HCT116 (cell line): ENCODE results near the gene CPA1. TPM values are rescaled to one million over a fixed set of nuclear protein-coding genes. Genes with fewer than 3 reads are reported as not detected.
"Not testable (repeated sequence)": the region's sequence is repeated elsewhere in the genome, so short reads cannot be mapped to it uniquely, and the experiment has no call there.

ENCODE experiments used
- ATAC-seq: fragments of 200-7000 bp; cut with Tn5 transposase; 2 replicates; pipeline ENCODE4 v1.9.1; 2020; ENCODE audit warnings: mild to moderate bottlenecking, moderate library complexity
- BruUV-seq: library from RNA; stranded (reverse); fragments of 400-500 nt; replicated peaks from 2 replicates; lab custom pipeline; 2021; lab: Mats Ljungman, UMichigan
- CTCF ChIA-PET: fragments of 300-600 bp; sonication (Branson Sonifier 250); formaldehyde crosslinking; loops from one replicate; lab custom pipeline; 2021; ENCODE audit warnings: antibody characterized with exemption; lab: Charles Lee
- POLR2A ChIA-PET: fragments of 300-600, 350-600 bp; sonication (Branson Sonifier 250); formaldehyde crosslinking; loops from one replicate; lab custom pipeline; 2021; ENCODE audit warnings: antibody characterized with exemption; lab: Charles Lee
- RAD21 ChIA-PET, 2 experiments: fragments of 300-600 bp; sonication (Branson Sonifier 250); formaldehyde crosslinking; loops; one replicate each; lab custom pipeline; 2023; ENCODE audit warnings: low total read pairs in 2 of 2; ENCODE audit not compliant: uncharacterized antibody in 2 of 2, unreplicated experiment in 2 of 2, low non-redundant PET in 1 of 2; lab: Charles Lee
- DNase-seq: peaks from one replicate; pipeline ENCODE4 v3.0.0-alpha.2; 2010; ENCODE audit warnings: low read depth, low spot score
- H2AFZ ChIP-seq: fragments of 200-600 bp; shearing (Covaris generic), sonication (generic); 2 replicates; pipeline ENCODE4 v1.6.1; 2017; ENCODE audit warnings: low read depth, mixed run types, mixed read lengths, antibody characterized with exemption, low read length; ENCODE audit not compliant: poor library complexity, severe bottlenecking
- H3K27ac ChIP-seq: 2 replicates; pipeline ENCODE4 v1.5.1; 2012; ENCODE audit warnings: low read depth, low read length
- H3K27me3 ChIP-seq: fragments of 200-600 bp; sonication (generic); 2 replicates; pipeline ENCODE4 v1.6.1; 2016; ENCODE audit warnings: mixed run types, low read length, mixed read lengths; ENCODE audit not compliant: insufficient read depth
- H3K36me3 ChIP-seq, 2 experiments: fragments of 200-500 bp in 1 of 2; fragments of 200-600 bp in 1 of 2; sonication (Bioruptor generic) in 1 of 2; sonication (generic) in 1 of 2; 2 replicates each; pipeline versions ENCODE4 v1.5.1 to v1.6.1; 2014 to 2016; ENCODE audit warnings: low read length in 2 of 2, inconsistent platforms in 1 of 2, mixed read lengths in 1 of 2, mixed run types in 1 of 2; ENCODE audit not compliant: insufficient read depth in 2 of 2, control insufficient read depth in 1 of 2
- H3K4me1 ChIP-seq, 2 experiments: fragments of 200-600 bp in 1 of 2; sonication (generic) in 1 of 2; 2 replicates each; pipeline versions ENCODE4 v1.5.1 to v1.6.1; 2012 to 2017; ENCODE audit warnings: low read length in 2 of 2, inconsistent platforms in 1 of 2, mild to moderate bottlenecking in 1 of 2, mixed read lengths in 1 of 2, mixed run types in 1 of 2, moderate library complexity in 1 of 2; ENCODE audit not compliant: insufficient read depth in 2 of 2, control insufficient read depth in 1 of 2
- H3K4me2 ChIP-seq: fragments of 200-600 bp; sonication (generic); 2 replicates; pipeline ENCODE4 v1.6.1; 2017; ENCODE audit warnings: mixed run types, low read length, mixed read lengths
- H3K4me3 ChIP-seq, 2 experiments: fragments of 200-600 bp in 1 of 2; sonication (generic) in 1 of 2; replicated peaks in 1 of 2; 2 replicates each; pipeline ENCODE4 v1.5.1; 2011 to 2016; ENCODE audit warnings: low read length in 2 of 2, control low read depth in 1 of 2, low read depth in 1 of 2, mild to moderate bottlenecking in 1 of 2, mixed read lengths in 1 of 2, mixed run types in 1 of 2
- H3K79me2 ChIP-seq: fragments of 200-600 bp; sonication (generic); 2 replicates; pipeline ENCODE4 v1.6.1; 2017; ENCODE audit warnings: mild to moderate bottlenecking, mixed run types, low read length, moderate library complexity, mixed read lengths; ENCODE audit not compliant: insufficient read depth
- H3K9ac ChIP-seq: fragments of 200-600 bp; sonication (generic); 2 replicates; pipeline ENCODE4 v1.6.1; 2016; ENCODE audit warnings: low read length, mixed read lengths
- H3K9me2 ChIP-seq: fragments of 200-600 bp; sonication (generic), shearing (Covaris generic); 2 replicates; pipeline ENCODE4 v1.6.1; 2017; ENCODE audit warnings: mixed run types, mild to moderate bottlenecking, moderate library complexity; ENCODE audit not compliant: insufficient read depth
- H3K9me3 ChIP-seq, 2 experiments: fragments of 200-500 bp in 1 of 2; fragments of 200-600 bp in 1 of 2; sonication (Bioruptor generic) in 1 of 2; sonication (generic) in 1 of 2; 2 replicates each; pipeline ENCODE4 v1.6.1; 2014 to 2017; ENCODE audit warnings: low read length in 2 of 2, mixed read lengths in 2 of 2, inconsistent platforms in 1 of 2, low read depth in 1 of 2, mild to moderate bottlenecking in 1 of 2, mixed run types in 1 of 2, moderate library complexity in 1 of 2; ENCODE audit not compliant: control insufficient read depth in 1 of 2, insufficient read depth in 1 of 2
- H4K20me1 ChIP-seq: fragments of 200-600 bp; sonication (generic), shearing (Covaris generic); 2 replicates; pipeline ENCODE4 v1.6.1; 2017; ENCODE audit warnings: mixed run types, mild to moderate bottlenecking, moderate library complexity; ENCODE audit not compliant: insufficient read depth
- CBX3 ChIP-seq: IDR thresholded peaks from 2 replicates; pipeline ENCODE4 v1.6.1; 2012; ENCODE audit warnings: low read depth
- EGR1 ChIP-seq: IDR thresholded peaks from 2 replicates; pipeline ENCODE4 v1.6.1; 2012; ENCODE audit warnings: low read depth
- ELF1 ChIP-seq: IDR thresholded peaks from 2 replicates; pipeline ENCODE4 v1.6.1; 2012; ENCODE audit warnings: low read depth, borderline replicate concordance
- EZH2phosphoT487 ChIP-seq: fragments of 200-600 bp; IDR thresholded peaks from 2 replicates; pipeline ENCODE4 v1.6.1; 2018; ENCODE audit warnings: antibody characterized with exemption, borderline replicate concordance
- FOSL1 ChIP-seq: IDR thresholded peaks from 2 replicates; pipeline ENCODE4 v1.6.1; 2012; ENCODE audit warnings: low read depth
- JUND ChIP-seq: IDR thresholded peaks from 2 replicates; pipeline ENCODE4 v1.6.1; 2012
- SIN3A ChIP-seq: IDR thresholded peaks from 2 replicates; pipeline ENCODE4 v1.6.1; 2012; ENCODE audit warnings: low read depth
- SP1 ChIP-seq: IDR thresholded peaks from 2 replicates; pipeline ENCODE4 v1.6.1; 2012; ENCODE audit warnings: low read depth
- TCF7L2 ChIP-seq: IDR thresholded peaks from 2 replicates; pipeline ENCODE4 v1.7.0; 2011; ENCODE audit warnings: borderline replicate concordance, inconsistent platforms; ENCODE audit not compliant: insufficient read depth, insufficient read length; ENCODE audit errors: extremely low read depth
- YY1 ChIP-seq: IDR thresholded peaks from 2 replicates; pipeline ENCODE4 v1.6.1; 2011; ENCODE audit warnings: low read length, low read depth, moderate library complexity, mild to moderate bottlenecking; ENCODE audit not compliant: insufficient replicate concordance; ENCODE audit errors: extremely low read depth
- ZNF274 ChIP-seq: fragments of 200-500 bp; sonication (Bioruptor generic); IDR thresholded peaks from 2 replicates; pipeline ENCODE4 v1.6.1; 2014; ENCODE audit warnings: mild to moderate bottlenecking, low read depth, low read length, inconsistent platforms
- intact Hi-C: fragments of 100-400 bp; cut with micrococcal nuclease; formaldehyde crosslinking; loops from 2 replicates; pipeline ENCODE4 v1.10.0; 2022
- total RNA-seq: library from RNA; stranded (reverse); gene quantifications from one replicate; pipeline ENCODE4 v1.2.1, GENCODE V29; 2021; ENCODE audit not compliant: unreplicated experiment
- TF ChIP-seq, protein P1 (sequence below): IDR thresholded peaks from 2 replicates; pipeline ENCODE4 v1.6.1; 2011; ENCODE audit warnings: mild to moderate bottlenecking, low read length, moderate library complexity; ENCODE audit not compliant: insufficient replicate concordance; ENCODE audit errors: extremely low read depth
- TF ChIP-seq, protein P2 (sequence below): IDR thresholded peaks from 2 replicates; pipeline ENCODE4 v1.6.1; 2012

Gene CPA1
- total RNA-seq, 1 experiment from 2014 or later = 11.9 TPM

DNA sequence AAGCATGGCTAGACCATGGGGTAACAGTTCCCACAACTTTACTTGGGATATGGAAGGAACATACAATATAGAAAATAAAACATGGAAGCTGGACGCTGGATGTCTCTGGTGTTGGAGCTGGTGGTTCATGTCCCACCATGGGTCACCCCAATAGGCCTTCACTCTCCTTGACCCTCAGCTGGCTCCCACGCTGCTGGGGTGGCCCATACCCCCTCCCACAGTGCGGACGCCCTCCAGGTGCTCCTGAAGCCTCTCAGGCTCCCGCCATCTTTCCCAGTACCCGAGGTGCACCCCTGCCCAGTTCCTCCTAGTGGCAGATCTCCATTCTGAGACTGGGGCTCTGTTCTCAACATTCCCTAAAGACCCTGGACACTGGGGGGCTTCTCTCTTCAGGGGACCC lies 5.8 kb upstream of the CPA1 start:
- Histone ChIP-seq H3K79me2 (no peaks in the 10 kb centered on the region), H3K9me2 (no peaks in the 10 kb centered on the region), H3K4me1 (peaks cover 0 to 7% of the 10 kb centered on the region in 2 experiments; a peak in 2 of 4 replicates), H3K9ac (no peak overlapping the region), H3K9me3 (no peaks in the 10 kb centered on the region)
- DNase-seq (no peak), ATAC-seq (no peak)
- POLR2A ChIA-PET = no interaction called here
- BruUV-seq = no TSS peak
- TF ChIP-seq, protein P1, sequence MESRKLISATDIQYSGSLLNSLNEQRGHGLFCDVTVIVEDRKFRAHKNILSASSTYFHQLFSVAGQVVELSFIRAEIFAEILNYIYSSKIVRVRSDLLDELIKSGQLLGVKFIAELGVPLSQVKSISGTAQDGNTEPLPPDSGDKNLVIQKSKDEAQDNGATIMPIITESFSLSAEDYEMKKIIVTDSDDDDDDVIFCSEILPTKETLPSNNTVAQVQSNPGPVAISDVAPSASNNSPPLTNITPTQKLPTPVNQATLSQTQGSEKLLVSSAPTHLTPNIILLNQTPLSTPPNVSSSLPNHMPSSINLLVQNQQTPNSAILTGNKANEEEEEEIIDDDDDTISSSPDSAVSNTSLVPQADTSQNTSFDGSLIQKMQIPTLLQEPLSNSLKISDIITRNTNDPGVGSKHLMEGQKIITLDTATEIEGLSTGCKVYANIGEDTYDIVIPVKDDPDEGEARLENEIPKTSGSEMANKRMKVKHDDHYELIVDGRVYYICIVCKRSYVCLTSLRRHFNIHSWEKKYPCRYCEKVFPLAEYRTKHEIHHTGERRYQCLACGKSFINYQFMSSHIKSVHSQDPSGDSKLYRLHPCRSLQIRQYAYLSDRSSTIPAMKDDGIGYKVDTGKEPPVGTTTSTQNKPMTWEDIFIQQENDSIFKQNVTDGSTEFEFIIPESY = no peak
- TF ChIP-seq FOSL1 = no peak
- TF ChIP-seq SIN3A = no peak
- no peak for TF ChIP-seq TCF7L2
- TF ChIP-seq ELF1 = no peak
- no peak for TF ChIP-seq YY1
- no peak for TF ChIP-seq JUND
- TF ChIP-seq EZH2phosphoT487 = no peak
- no peak for TF ChIP-seq ZNF274
- no peak for TF ChIP-seq SP1
- TF ChIP-seq CBX3 = no peak
- TF ChIP-seq EGR1 = no peak
- TF ChIP-seq, protein P2, sequence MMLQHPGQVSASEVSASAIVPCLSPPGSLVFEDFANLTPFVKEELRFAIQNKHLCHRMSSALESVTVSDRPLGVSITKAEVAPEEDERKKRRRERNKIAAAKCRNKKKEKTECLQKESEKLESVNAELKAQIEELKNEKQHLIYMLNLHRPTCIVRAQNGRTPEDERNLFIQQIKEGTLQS = no peak
- TF ChIP-seq, all 23 proteins: peak for 0
- Histone ChIP-seq H3K27ac (no peak overlapping the region), H2AFZ (no peak overlapping the region), H4K20me1 (no peaks in the 10 kb centered on the region), H3K27me3 (no peaks in the 10 kb centered on the region), H3K4me2 (no peak overlapping the region), H3K36me3 (no peaks in the 10 kb centered on the region), H3K4me3 (no peak overlapping the region)
- ChIA-PET RAD21 (no interaction called here), CTCF (no interaction called here)
- intact Hi-C loops = no loop called here

DNA sequence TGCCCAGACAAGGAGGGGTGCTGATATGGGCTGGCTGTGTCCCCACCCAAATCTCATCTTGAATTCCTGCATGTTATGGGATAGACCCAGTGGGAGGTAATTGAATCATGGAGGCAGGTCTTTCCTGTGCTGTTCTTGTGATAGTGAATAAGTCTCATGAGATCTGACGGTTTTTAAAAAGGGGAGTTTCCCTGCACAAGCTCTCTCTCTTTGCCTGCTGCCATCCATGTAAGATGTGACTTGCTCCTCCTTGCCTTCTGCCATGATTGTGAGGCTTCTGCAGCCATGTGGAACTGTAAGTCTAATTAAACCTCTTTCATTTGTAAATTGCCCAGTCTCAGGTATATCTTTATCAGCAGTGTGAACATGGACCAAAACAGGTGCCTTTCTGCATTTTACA lies 3.8 kb upstream of the CPA1 start:
- POLR2A ChIA-PET, H3K27me3 ChIP-seq, CTCF ChIA-PET, H3K9me2 ChIP-seq, BruUV-seq, H3K4me1 ChIP-seq, H3K27ac ChIP-seq, H3K9me3 ChIP-seq, H2AFZ ChIP-seq, H3K36me3 ChIP-seq, intact Hi-C loops, DNase-seq, H3K4me3 ChIP-seq, H3K79me2 ChIP-seq, H3K4me2 ChIP-seq, RAD21 ChIA-PET, ATAC-seq, H3K9ac ChIP-seq, H4K20me1 ChIP-seq: not testable (repeated sequence)
